Measurements from ENCODE around the gene MYPOP. TPM values are rescaled to one million over a fixed set of nuclear protein-coding genes. Genes with fewer than 3 reads are reported as not detected.

MYPOP gene
- total and polyA plus RNA-seq, 2 of the 13 experiments (the other 11 are each of a cell fraction or from before 2014, with no cell fraction given), result 2.3 to 2.7 TPM

- TF ChIP-seq, protein P1, sequence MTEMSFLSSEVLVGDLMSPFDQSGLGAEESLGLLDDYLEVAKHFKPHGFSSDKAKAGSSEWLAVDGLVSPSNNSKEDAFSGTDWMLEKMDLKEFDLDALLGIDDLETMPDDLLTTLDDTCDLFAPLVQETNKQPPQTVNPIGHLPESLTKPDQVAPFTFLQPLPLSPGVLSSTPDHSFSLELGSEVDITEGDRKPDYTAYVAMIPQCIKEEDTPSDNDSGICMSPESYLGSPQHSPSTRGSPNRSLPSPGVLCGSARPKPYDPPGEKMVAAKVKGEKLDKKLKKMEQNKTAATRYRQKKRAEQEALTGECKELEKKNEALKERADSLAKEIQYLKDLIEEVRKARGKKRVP (CRISPR knock-in tag; IDR thresholded peaks at IDR 0.05), result no peak
- TF ChIP-seq, protein P2, sequence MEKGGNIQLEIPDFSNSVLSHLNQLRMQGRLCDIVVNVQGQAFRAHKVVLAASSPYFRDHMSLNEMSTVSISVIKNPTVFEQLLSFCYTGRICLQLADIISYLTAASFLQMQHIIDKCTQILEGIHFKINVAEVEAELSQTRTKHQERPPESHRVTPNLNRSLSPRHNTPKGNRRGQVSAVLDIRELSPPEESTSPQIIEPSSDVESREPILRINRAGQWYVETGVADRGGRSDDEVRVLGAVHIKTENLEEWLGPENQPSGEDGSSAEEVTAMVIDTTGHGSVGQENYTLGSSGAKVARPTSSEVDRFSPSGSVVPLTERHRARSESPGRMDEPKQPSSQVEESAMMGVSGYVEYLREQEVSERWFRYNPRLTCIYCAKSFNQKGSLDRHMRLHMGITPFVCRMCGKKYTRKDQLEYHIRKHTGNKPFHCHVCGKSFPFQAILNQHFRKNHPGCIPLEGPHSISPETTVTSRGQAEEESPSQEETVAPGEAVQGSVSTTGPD (CRISPR knock-in tag; IDR thresholded peaks at IDR 0.05), result no peak
- no peak for TF ChIP-seq FOXJ3 (CRISPR knock-in tag; IDR thresholded peaks at IDR 0.05; ENCODE audit: borderline replicate concordance)
- no peak for TF ChIP-seq ZNF441 (CRISPR knock-in tag; IDR thresholded peaks at IDR 0.05; ENCODE audit: borderline replicate concordance)
- peak; percentile 21; the same call in 1 of the 2 replicates for TF ChIP-seq ZNF710 (CRISPR knock-in tag; IDR thresholded peaks at IDR 0.05; ENCODE audit: borderline replicate concordance)
- peak; percentile 85 for TF ChIP-seq GATAD1 (CRISPR knock-in tag; IDR thresholded peaks at IDR 0.05)
- TF ChIP-seq SIX1 (CRISPR knock-in tag; IDR thresholded peaks at IDR 0.05; ENCODE audit: borderline replicate concordance), result peak; percentile 70; the same call in 1 of the 2 replicates
- TF ChIP-seq HDAC1 (CRISPR knock-in tag; IDR thresholded peaks at IDR 0.05), result peak; percentile 90
- TF ChIP-seq ZNF564 (CRISPR knock-in tag; IDR thresholded peaks at IDR 0.05), result no peak
- no peak for TF ChIP-seq ZNF598 (CRISPR knock-in tag; IDR thresholded peaks at IDR 0.05; ENCODE audit: borderline replicate concordance)
- 0 out of 2 replicates have a peak, but pooled peaks have one; percentile 46 for TF ChIP-seq ZSCAN9 (CRISPR knock-in tag; IDR thresholded peaks at IDR 0.05; ENCODE audit: borderline replicate concordance)
- no peak for TF ChIP-seq NR2F6 (IDR thresholded peaks at IDR 0.05)
- TF ChIP-seq NR2F6 (CRISPR knock-in tag; IDR thresholded peaks at IDR 0.05), result peak; percentile 30; the same call in 1 of the 2 replicates
- TF ChIP-seq ZNF343 (CRISPR knock-in tag; IDR thresholded peaks at IDR 0.05), result no peak
- TF ChIP-seq ARNTL (CRISPR knock-in tag; IDR thresholded peaks at IDR 0.05), result 0 out of 2 replicates have a peak, but pooled peaks have one; percentile 20
- TF ChIP-seq ZMYM3 (CRISPR knock-in tag; IDR thresholded peaks at IDR 0.05), result no peak
- TF ChIP-seq ZNF329 (CRISPR knock-in tag; IDR thresholded peaks at IDR 0.05; ENCODE audit: low read depth), result no peak
- no peak for TF ChIP-seq HES4 (CRISPR knock-in tag; IDR thresholded peaks at IDR 0.05; ENCODE audit: borderline replicate concordance)
- TF ChIP-seq ZNF143 (CRISPR knock-in tag; IDR thresholded peaks at IDR 0.05), result peak; percentile 97
- TF ChIP-seq HNF4G (IDR thresholded peaks at IDR 0.05; ENCODE audit: borderline replicate concordance, low read depth, low read length), result no peak
- no peak for TF ChIP-seq HNF4G (CRISPR knock-in tag; IDR thresholded peaks at IDR 0.05; ENCODE audit: borderline replicate concordance, low read depth)
- TF ChIP-seq NAIF1 (CRISPR knock-in tag; IDR thresholded peaks at IDR 0.05; ENCODE audit: borderline replicate concordance), result no peak
- TF ChIP-seq ETV5 (CRISPR knock-in tag; IDR thresholded peaks at IDR 0.05; ENCODE audit: borderline replicate concordance), result peak; percentile 80
- peak; percentile 74; the same call in 1 of the 2 replicates for TF ChIP-seq CCDC6 (CRISPR knock-in tag; IDR thresholded peaks at IDR 0.05)
- TF ChIP-seq ARNT2 (CRISPR knock-in tag; IDR thresholded peaks at IDR 0.05; ENCODE audit: low read depth), result peak; percentile 75; the same call in 1 of the 2 replicates
- peak; percentile 98 for TF ChIP-seq SAP130 (CRISPR knock-in tag; IDR thresholded peaks at IDR 0.05; ENCODE audit: low read depth)
- TF ChIP-seq ZFP37 (CRISPR knock-in tag; IDR thresholded peaks at IDR 0.05; ENCODE audit: borderline replicate concordance), result no peak
These were observed 25.3 kb upstream of the MYPOP start (continued) for GRCh38 chr19:45927565-45928261.
